ENCODE data around the gene CAMSAP1.
A peak's percentile ranks its signal among the peaks of the same experiment; 100 is the strongest.
"Not testable (repeated sequence)": the region's sequence is repeated elsewhere in the genome, so short reads cannot be mapped to it uniquely, and the experiment has no call there.

CAMSAP1 gene

GRCh38 chr9:135907431-135908092 is at the start of gene CAMSAP1:
Gene CAMSAP1, minus strand, starts transcription at chr9:135907546. Its CDS starts 387 bp downstream, at chr9:135907159.
- DNase-seq = peak; percentile 45

GRCh38 chr9:135956802-135957174 is 49.4 kb upstream of the CAMSAP1 start:
- no peak for DNase-seq

GRCh38 chr9:135955934-135956801 is 48.8 kb upstream of the CAMSAP1 start:
- DNase-seq = no peak

- DNase-seq = no peak
Observed at GRCh38 chr9:135952664-135953206, 45.4 kb upstream of the CAMSAP1 start.

- no peak for DNase-seq
Observed at GRCh38 chr9:135951889-135952663, 44.7 kb upstream of the CAMSAP1 start.

GRCh38 chr9:135951310-135951709 is 44.0 kb upstream of the CAMSAP1 start:
- DNase-seq = not testable (repeated sequence)

- DNase-seq = not testable (repeated sequence)
Observed at GRCh38 chr9:135950841-135951240, 43.5 kb upstream of the CAMSAP1 start.

- DNase-seq = no peak
Observed at GRCh38 chr9:135950135-135950682, 42.9 kb upstream of the CAMSAP1 start.

- DNase-seq = no peak
Observed at GRCh38 chr9:135949501-135950134, 42.3 kb upstream of the CAMSAP1 start.

- DNase-seq = no peak
Observed at GRCh38 chr9:135948968-135949367, 41.6 kb upstream of the CAMSAP1 start.

- DNase-seq = no peak
Observed at GRCh38 chr9:135948446-135948845, 41.1 kb upstream of the CAMSAP1 start.

GRCh38 chr9:135947582-135947981 is 40.2 kb upstream of the CAMSAP1 start:
- DNase-seq = no peak

- DNase-seq = not testable (repeated sequence)
Observed at GRCh38 chr9:135947105-135947504, 39.8 kb upstream of the CAMSAP1 start.

- no peak for DNase-seq
Observed at GRCh38 chr9:135946392-135946994, 39.1 kb upstream of the CAMSAP1 start.

- DNase-seq = no peak
Observed at GRCh38 chr9:135945969-135946368, 38.6 kb upstream of the CAMSAP1 start.

GRCh38 chr9:135944444-135945252 is 37.3 kb upstream of the CAMSAP1 start:
- DNase-seq = no peak

GRCh38 chr9:135943604-135944003 is 36.3 kb upstream of the CAMSAP1 start:
- DNase-seq = not testable (repeated sequence)

GRCh38 chr9:135941288-135941995 is 34.1 kb upstream of the CAMSAP1 start:
- no peak for DNase-seq

- no peak for DNase-seq
Observed at GRCh38 chr9:135939351-135940265, 32.3 kb upstream of the CAMSAP1 start.

All from NCI-H524 treated with DMSO at 0.1 percent for 48 hours (cell line).